HG03045 (cell line): ENCODE measurements around the gene RSPH1.
"Not testable (repeated sequence)": the region's sequence is repeated elsewhere in the genome, so short reads cannot be mapped to it uniquely, and the experiment has no call there.

Experiments
- ATAC-seq: cut with Tn5 transposase; IDR thresholded peaks from one replicate; pipeline ENCODE4 v1.9.1; 2021; ENCODE audit warnings: mild to moderate bottlenecking, moderate library complexity; ENCODE audit not compliant: unreplicated experiment

The RSPH1 gene

GRCh38 chr21:42489991-42490390 is 6.0 kb downstream of the RSPH1 start:
- ATAC-seq = no peak

GRCh38 chr21:42489006-42489563 is 6.9 kb downstream of the RSPH1 start:
- no peak for ATAC-seq

DNA sequence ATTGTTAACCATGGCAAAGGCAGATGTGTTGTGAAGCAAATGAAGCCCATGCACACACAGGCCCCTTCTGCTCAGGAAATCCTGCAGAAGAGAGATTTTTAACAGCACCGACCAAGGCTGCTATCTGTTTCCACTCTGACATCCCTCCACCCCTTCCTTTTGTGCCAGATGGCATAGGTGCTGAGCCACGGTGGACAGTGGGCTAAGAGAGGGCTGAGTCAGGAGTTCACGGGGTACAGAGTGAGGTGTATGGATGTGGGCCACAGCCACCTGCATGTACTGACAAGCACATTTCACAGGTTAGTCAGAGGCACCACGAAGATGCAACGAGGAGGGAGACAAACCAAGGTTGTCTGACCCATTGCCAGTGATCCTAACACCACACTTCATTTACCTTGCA is 9.5 kb downstream of the RSPH1 start:
- ATAC-seq = no peak

GRCh38 chr21:42486072-42486471 is 10.0 kb downstream of the RSPH1 start:
- no peak for ATAC-seq

DNA sequence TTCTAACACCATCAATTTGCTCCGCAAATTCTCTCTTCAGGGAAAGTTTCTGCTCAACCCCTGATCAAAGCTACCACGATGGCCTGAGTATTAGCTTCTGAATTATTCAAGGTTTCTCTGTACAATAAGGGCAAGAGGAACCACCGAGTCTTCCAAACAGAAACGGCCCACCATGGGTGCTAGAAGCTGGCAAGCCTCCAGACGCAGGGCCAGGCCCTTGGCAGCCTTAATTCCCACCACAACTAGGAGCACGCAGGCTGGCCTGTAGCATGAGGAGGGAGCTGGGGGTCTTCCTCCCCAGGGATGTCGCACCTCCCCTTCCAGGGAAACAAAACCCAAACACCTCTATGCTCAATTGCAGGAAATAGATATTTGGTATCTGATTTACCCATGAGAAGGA is 11.1 kb downstream of the RSPH1 start:
- no peak for ATAC-seq

DNA sequence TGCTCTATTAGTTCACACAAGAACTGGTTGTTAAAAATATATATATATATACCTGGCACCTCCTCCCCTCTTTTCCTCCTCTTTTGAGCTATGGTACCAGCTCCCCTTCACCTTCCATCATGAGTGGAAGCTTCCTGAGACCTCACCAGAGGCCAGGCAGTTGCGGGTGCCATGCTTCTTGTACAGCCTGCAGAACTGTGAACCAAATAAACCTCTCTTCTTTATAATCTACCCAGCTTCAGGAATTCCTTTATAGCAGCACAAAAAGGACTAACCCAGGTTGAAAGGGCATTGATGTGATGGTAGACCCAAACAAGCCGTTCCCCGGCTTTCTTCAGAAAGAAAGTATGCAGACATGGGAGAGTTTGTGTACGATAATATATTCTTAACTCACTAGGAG is 14.9 kb downstream of the RSPH1 start:
- ATAC-seq = no peak

DNA sequence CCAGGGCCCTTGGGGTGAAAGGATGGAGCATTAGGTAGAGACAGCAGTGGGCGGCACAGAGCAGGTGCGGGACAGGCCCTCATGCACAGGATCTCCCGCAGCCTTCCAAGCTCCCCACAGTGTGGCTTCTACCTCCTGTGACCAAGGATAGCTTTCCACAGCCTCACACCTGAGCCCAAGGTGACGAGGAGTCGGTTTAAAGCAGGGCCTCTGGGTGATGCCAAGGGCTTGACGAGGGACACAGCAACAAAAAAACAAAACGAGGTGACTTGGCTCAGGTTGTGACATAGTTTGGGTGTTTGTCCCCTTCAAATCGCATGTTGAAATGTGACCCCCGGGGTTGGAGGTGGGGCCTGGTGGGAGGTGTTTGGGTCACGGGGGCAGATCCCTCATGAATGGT is 15.3 kb downstream of the RSPH1 start:
- no peak for ATAC-seq

- ATAC-seq = no peak
Observed at GRCh38 chr21:42479582-42479981, 16.4 kb downstream of the RSPH1 start.

DNA sequence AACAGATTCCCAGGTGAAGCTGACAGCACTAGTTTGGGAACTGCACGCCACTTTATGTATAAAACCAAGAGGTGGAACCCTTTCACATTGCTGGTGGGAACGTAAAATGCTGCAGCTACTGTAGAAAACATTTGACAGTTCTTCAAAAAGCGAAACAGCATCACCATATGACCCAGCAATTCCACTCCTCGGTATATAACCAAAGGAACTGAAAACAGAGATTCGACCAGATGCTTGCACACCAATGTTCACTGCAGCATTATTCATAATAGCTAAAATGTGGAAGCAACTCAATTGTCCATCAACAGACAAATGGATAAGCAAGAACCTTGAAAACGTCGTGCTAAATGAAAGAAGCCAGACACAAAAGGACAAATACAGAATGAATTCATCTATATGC is 17.5 kb downstream of the RSPH1 start:
- ATAC-seq = no peak

- ATAC-seq = no peak
Observed at GRCh38 chr21:42476388-42477331, 19.4 kb downstream of the RSPH1 start.

GRCh38 chr21:42475526-42476387 is 20.3 kb downstream of the RSPH1 start:
- ATAC-seq = no peak

GRCh38 chr21:42475036-42475435 is 21.0 kb downstream of the RSPH1 start:
- ATAC-seq = no peak

GRCh38 chr21:42474043-42474831 is 21.8 kb downstream of the RSPH1 start:
- no peak for ATAC-seq

GRCh38 chr21:42473498-42474042 is 22.5 kb downstream of the RSPH1 start:
- ATAC-seq = no peak

GRCh38 chr21:42472521-42472920 is 23.5 kb downstream of the RSPH1 start:
- no peak for ATAC-seq

DNA sequence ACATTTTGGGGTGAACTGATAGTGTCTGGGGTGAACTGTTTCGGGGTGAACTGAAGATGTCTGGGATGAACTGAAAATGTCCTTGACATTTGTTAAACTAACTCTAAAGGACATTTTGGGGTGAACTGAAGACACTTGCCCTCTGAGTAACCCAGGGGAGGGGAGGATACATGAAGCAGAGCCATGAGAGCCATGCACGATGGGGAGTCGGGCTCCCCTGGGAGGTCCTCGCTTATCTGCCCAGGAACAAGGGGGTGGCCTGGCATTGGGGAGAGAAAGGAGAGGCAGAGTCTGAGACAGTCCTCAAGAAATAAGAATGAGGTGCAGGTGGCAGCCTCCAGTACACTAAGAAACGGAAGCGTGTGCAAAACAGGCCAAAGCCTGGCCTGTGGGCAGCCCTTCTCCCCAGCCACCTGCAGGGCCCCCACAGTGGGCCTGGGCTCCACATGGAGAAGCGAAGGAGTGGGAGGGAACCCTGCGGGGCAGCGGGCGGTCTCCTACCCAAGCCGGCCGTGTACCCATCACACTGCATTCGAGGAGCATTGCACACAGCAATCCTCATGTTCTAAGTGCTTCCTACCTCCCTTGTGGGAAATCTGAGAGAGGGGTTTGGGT is 24.2 kb downstream of the RSPH1 start:
- ATAC-seq = no peak

GRCh38 chr21:42471206-42471605 is 24.8 kb downstream of the RSPH1 start:
- no peak for ATAC-seq

DNA sequence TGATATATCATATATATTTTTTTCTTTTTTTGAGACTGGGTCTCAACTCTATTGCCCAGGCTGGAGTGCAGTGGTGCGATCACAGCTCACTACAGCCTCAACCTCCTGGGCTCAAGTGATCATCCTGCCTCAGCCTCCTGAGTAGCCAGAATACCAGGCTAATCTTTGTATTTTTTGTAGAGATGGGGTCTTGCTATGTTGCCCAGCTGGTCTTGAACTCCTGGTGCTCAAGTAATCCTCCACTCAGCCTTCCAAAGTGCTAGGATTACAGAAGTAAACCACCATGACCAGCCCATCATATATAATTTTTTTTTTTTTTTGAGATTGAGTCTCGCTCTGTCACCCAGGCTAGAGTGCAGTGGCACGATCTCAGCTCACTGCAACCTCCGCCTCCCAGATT is 26.3 kb downstream of the RSPH1 start:
- ATAC-seq = not testable (repeated sequence)

GRCh38 chr21:42469272-42469671 is 26.8 kb downstream of the RSPH1 start:
- no peak for ATAC-seq
